GM21526 (cell line): ENCODE results near the gene RASGRP4.
"Not testable (repeated sequence)": the region's sequence is repeated elsewhere in the genome, so short reads cannot be mapped to it uniquely, and the experiment has no call there.

Source experiments
- ATAC-seq: cut with Tn5 transposase; IDR thresholded peaks from one replicate; pipeline ENCODE4 v1.9.1; 2021; ENCODE audit warnings: moderate library complexity; ENCODE audit not compliant: unreplicated experiment, low FRiP score

Gene RASGRP4

DNA sequence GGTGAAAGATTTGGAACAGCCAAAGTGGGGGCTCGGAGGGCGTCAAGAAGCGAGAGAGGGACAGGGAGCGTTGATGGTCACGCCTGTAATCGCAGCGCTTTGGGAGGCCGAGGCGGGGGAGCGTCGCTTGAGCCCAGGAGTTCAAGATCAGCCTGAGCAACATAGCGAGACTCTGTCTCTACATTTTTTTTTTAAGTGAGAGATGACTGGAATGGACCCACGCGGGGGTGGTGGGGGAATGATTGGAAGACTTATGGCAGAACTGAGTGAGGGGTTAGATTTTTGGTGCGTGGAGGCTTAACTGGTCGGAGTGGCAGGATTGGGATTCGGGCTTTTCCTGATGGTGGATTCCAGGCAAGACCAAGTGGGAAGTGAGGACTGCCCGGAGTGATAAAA is 50.9 kb downstream of the RASGRP4 start:
- no peak for ATAC-seq

DNA sequence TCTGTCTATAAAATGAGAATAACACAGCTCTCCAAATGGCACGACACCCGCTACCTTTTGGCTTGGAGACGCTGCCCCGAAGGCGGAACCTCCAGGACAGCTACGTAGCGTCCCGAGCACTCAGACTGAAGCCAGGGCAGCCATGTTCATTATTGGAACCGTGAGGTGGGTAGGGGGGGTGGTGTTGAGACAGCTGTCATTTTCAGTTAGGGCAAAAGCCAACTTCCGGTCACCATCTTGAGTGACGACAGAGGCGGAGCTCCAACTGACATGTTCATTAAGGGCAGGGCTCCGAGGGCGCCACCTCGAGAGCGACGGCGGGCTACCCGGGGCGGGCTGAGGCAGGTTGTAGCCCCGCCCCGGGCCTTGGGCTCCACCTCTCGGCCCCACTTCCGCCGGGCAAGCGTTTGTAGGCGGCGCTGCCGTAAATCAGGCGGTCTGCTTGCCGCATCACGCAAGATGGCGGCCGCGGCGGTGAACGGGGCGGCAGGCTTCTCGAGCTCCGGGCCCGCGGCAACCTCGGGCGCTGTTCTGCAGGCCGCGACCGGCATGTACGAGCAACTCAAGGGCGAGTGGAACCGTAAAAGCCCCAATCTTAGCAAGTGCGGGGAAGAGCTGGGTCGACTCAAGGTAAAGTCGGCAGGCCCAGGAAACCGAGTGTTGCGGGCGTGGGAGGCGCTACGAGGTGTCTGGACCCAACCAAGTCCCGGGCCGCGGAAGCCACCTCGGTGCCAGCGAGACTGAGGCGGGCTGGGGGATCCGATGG is 51.5 kb downstream of the RASGRP4 start, which contains the start of gene PSMD8:
TSS of gene PSMD8 (plus strand) at position 240 of the 766 bp plus-strand sequence. CDS start at position 271, 31 bp downstream.
- ATAC-seq = peak; percentile 89

DNA sequence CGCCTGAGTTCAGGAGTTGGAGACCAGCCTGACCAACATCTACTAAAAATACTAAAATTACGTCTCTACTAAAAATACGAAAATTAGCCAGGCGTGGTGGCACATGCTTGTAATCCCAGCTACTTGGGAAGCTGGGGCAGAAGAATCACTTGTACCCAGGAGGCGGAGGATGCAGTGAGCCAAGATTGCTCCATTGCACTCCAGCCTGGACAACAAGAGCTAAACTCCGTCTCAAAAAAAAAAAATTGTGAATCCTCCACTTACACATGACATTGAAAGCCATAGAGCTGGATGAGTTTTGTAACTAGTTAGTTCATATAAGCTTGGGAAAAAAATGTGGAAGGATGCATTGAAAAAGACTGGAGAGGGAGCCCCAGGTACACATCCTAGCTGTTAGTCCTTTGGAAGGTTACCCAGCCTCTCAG is 52.1 kb downstream of the RASGRP4 start:
- no peak for ATAC-seq

DNA sequence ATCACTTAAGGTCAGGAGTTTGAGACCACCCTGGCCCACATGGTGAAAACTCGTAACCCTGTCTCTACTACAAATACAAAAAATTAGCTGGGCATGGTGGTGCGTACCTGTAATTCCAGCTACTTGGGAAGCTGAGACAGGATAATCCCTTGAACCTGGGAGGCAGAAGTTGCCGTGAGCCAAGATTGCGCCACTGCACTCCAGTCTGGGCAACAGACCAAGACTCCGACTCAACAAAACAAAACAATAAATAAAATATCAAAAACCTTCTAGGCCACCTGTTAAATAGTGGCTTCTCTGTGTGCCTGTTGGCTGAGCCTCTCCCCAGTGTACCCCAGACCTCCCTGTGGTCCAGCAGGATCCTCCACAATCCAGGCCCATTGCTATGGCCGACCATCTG is 54.9 kb downstream of the RASGRP4 start:
- ATAC-seq = no peak

DNA sequence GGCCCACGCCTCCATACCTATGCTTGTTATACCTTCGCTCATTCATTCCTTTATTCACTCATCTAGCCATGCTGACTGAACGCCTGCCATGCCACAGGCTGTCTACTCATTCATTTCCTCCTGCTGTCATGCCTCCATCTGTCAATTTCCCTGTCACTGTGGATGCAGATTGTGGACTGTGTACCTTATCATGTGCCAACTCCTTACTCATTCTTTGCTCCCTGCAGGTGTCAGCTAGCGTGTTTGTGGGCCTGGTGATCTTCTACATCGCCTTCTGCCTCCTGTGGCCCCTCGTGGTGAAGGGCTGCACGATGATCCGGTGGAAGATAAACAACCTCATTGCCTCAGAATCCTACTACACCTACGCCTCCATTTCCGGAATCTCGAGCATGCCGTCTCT is 55.7 kb downstream of the RASGRP4 start:
- no peak for ATAC-seq

DNA sequence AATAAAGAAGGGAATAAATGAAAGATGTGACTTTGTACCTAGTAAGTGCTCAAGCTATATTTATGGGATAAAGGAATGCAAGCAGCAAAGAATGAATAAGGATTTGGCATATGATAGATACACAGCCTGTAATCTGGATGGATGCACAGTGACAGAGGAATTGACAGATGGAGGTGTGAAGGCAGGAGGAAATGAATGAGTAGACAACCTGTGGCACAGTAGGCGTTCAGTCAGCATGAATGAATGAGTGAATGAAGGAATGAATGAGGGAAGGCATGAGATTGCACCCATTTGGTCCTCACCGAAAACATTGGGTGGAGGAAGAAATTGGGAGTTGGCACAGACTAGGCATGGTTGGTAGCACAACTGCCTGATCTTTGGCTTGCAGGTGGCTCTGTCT is 56.4 kb downstream of the RASGRP4 start:
- no peak for ATAC-seq

DNA sequence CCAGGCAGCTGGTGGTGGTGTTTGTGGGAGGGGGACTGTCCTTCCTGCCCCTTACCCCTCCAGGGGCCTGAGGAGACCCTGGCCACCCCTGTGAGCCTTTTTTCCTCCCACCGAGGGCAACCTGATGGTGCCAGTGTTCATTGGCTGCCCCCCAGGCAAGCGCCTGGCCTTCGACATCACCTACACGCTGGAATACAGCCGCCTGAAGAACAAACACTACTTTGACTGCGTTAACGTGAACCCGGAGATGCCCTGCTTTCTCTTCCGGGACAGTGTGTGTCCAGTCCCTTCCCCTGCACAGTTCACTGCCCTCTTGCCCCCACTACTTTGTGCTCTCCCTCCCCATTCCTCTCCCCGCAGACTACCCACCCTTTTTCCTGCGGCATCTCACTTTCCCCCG is 59.0 kb downstream of the RASGRP4 start:
- ATAC-seq = no peak

DNA sequence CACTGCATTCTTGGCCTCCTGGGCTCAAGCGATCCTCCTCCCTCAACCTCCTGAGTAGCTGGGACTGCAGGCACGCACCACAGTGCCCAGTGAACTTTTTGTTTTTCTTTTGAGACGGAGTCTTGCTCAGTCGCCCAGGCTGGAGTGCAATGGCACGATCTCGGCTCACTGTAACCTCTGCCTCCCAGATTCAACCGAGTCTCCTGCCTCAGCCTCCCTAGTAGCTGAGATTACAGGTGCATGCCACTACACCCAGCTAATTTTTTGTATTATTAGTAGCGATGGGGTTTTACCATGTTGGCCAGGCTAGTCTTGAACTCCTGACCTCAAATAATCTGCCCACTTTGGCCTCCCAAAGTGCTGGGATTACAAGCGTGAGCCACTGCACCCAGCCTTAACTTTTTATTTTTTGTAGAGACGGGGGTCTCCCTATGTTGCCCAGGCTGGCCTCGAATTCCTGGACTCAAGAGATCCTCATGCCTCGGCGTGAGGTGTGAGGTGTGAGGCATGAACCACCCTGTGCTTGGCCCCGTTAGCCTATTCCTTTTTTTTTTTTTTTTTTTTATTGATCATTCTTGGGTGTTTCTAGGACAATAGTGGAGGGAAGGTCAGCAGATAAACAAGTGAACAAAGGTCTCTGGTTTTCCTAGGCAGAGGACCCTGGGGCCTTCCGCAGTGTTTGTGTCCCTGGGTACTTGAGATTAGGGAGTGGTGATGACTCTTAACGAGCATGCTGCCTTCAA is 62.9 kb downstream of the RASGRP4 start:
- not testable (repeated sequence) for ATAC-seq

DNA sequence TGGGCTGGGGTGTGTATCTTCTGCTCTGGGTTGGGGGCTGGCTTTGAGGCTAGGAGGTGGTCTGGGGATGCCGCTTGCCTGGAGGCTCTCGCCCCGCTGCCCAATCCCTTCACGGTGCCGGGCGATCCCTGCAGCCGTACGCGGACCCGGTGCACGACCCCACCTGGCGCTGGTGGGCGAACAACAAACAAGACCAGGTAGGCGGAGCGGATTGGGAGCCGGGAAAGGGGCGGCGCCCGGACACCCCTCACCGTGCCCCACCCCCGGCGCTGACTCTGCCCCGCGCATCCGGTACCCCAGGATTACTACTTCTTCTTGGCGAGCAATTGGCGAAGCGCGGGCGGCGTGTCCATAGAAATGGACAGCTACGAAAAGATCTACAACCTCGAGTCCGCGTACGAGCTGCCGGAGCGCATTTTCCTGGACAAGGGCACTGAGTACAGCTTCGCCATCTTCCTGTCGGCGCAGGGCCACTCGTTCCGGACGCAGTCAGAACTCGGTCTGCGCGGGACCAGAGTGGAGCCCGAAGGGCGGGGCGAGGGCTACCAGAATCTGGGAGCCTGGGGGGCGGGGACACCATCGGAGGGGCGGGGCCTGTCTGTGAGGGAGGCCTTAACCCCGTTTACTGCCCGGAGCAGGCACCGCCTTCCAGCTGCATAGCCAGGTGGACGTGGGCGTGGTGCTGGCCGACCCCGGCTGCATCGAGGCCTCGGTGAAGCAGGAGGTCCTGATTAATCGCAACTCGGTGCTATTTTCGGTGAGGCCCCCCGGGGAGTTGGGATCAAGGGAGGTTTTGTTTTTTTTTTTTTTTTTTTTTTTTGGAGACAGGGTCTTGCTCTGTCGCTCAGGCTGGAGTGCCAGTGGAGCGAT is 63.7 kb downstream of the RASGRP4 start:
- ATAC-seq = no peak

DNA sequence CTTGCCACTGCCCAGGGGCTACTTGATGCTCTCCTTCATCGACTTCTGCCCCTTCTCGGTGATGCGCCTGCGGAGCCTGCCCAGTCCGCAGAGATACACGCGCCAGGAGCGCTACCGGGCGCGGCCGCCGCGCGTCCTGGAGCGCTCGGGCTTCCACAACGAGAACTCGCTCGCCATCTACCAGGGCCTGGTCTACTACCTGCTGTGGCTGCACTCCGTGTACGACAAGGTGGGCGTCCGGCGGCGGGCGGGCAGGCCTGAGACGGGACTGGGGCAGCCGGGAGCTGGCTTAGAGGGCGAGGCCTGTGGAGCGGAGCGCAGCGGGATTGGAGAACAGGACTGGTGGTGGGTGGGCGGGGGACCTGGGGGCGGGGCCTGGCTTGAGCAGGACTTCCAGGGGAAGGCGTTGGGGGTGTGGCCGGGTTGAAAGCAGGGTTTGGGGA is 64.4 kb downstream of the RASGRP4 start:
- ATAC-seq = no peak

DNA sequence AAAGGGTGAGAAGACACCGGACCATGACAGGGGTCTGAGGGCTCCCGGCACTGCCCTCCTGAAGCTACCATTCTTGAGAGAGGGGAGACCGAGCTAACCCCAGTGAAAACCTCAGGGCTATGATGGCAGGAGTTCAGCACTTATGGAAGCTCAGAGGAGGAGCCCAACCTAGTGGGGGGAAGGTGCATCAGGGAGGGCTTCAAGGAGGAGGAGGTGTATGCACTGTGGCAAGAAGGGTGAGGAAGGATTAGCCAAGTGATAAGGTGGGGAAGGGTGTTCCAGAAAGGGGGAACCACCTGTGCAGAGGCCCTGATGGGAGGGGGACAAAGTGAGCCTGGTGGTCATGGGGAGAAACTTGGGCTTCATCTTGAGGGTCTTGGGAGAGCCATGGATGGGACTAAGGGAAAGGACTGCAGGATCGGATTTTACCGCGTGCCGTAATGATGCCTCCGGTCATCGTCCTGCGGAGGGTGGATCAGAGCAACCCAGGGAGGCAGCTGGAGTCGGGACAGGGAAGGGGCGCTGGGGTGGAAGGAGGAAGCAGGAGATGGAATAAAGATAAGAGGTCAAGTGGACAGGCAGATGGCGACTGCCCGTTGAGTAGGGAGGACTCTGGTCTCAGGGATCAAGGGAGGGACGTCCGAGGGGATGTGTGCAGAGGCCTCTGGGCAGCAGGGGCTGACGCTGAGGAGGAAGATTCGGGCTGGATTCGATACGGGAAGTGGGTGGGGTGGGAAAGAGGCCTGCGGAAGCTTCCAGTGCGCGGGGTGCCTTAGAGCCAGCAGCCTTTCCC is 65.0 kb downstream of the RASGRP4 start:
- no peak for ATAC-seq

DNA sequence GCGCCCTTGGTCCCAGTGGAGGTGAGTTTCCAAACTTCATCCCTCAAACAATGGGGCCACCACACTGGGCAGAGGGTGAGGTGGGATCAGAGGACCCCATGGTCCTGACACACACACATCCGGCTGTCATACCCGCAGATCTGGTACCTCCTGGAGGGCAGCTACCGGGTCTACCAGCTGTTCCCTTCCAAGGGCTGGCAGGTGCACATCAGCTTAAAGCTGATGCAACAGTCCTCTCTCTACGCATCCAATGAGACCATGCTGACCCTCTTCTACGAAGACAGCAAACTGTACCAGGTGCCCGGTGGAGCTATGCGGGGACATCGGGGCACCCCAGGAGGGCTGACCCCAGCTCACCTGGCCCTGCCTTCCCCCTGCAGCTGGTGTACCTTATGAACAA is 65.7 kb downstream of the RASGRP4 start:
- no peak for ATAC-seq

DNA sequence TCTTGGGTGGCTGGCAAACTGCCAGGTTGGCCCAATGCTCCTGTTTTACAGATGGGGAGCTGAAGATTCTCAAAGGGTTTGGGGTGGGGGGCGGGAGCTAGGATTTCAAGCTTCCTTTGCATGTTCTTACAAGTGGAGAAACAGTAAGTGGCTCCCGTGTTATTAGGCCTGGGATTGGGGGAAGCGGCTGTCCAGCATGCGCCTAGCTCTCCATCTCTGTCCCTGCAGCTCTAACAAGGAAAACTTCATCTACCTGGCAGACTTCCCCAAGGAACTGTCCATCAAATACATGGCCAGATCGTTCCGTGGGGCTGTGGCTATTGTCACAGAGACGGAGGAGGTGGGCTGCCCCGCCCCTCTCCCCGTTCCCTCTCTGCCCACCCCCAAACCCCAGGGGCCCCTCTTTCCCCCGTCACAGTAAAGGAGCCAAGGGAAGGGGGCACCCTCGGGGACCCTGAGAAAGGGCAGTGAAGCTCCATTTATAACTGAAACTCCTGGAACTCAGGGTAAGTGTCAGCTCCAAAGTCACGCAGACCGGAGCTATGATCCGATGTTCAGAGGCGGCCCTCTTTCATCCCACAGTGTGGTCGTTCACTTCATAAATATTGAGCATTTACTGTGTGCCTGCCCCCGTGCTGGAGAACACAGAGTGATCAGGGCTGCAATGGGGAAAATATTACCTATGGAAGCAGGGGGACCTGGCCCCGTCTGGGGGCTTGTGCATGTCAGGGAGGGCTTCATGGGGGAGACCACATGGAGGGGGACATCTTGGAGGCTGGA is 66.6 kb downstream of the RASGRP4 start:
- ATAC-seq = no peak
